GM20000 (cell line): ENCODE measurements around the gene CHCHD3.

ENCODE experiments used
- DNase-seq: peaks from one replicate; pipeline ENCODE4 v3.0.0; 2012; ENCODE audit warnings: low spot score
- TF ChIP-seq, protein P1 (sequence below): IDR thresholded peaks from 2 replicates; pipeline ENCODE4 v1.5.1; 2012; ENCODE audit warnings: mild to moderate bottlenecking, control low read depth; ENCODE audit errors: extremely low read depth, missing control alignments

CHCHD3 gene

DNA sequence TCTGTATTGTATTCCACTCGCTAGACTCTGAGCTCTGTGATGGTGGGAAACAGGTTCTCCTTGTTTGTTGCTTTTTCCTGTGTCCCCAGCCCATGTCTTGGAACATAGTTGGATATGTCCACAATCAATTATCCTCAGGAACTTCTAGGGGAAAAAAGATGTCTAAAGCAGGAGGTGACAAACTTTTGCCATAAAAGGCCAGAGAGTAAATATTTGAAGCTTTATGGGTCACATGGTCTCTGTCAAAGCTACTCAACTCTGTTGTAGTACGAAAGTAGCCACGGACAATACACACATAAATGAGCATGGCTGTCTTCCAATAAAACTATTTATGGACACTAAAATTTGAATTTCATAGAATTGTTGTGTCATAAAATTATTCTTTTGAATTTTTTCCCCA lies 220.5 kb downstream of the CHCHD3 start:
- DNase-seq: no peak
- TF ChIP-seq, protein P1, sequence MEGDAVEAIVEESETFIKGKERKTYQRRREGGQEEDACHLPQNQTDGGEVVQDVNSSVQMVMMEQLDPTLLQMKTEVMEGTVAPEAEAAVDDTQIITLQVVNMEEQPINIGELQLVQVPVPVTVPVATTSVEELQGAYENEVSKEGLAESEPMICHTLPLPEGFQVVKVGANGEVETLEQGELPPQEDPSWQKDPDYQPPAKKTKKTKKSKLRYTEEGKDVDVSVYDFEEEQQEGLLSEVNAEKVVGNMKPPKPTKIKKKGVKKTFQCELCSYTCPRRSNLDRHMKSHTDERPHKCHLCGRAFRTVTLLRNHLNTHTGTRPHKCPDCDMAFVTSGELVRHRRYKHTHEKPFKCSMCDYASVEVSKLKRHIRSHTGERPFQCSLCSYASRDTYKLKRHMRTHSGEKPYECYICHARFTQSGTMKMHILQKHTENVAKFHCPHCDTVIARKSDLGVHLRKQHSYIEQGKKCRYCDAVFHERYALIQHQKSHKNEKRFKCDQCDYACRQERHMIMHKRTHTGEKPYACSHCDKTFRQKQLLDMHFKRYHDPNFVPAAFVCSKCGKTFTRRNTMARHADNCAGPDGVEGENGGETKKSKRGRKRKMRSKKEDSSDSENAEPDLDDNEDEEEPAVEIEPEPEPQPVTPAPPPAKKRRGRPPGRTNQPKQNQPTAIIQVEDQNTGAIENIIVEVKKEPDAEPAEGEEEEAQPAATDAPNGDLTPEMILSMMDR: no peak

DNA sequence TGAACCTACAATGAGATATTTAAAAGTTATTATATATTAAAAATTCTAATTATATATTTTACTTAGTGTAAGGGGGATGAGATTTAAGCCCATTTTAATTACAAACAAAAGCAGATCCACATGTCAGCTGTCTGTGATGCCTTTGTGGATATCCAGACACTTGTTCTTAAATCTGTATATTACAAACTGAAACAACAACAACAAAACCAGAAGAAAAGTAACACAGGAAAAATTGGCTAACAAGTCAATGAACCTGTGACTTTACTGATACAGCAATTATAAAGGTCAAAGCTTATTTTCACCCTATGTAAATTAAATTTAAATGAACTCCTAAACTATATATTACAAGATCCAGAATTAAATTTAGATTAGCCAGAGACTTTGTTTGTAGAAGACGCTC lies 222.7 kb downstream of the CHCHD3 start:
- TF ChIP-seq, protein P1: no peak
- DNase-seq: no peak

DNA sequence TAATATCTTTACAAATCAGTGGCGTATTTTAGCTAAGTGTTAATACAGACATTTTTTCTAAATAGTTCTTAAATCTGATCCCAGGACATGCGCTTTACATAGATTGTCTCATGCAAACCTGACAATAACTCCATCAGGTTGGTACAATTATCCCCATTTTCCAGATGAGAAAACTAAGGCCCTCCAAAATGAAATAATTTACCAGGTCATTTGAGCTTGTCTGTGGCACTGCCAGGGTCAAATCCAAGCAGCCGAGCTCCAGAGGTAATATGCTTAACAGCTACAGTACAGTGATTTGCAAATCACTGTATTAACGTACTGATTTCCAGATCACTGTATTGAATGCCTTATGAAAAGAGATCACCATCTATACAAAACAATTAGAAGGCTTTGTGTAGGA lies 223.1 kb downstream of the CHCHD3 start:
- TF ChIP-seq, protein P1: no peak
- DNase-seq: no peak

DNA sequence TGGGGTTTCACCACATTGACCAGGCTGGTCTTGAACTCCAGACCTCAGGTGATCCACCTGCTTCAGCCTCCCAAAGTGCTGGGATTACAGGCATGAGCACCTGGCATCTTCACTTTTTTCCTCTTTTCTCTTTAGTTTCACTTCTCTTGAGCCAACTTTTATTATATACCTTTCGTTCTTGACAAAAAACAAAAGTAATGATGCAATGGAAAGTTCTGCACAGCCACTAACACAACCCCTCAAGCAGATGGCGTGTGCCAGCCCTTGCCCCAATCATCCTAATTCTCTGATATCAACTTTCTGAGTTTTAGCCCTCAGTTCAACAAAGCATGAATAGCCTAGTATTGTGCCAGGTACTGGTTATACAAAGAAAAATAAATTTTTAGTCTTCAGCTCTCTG lies 223.6 kb downstream of the CHCHD3 start:
- TF ChIP-seq, protein P1: no peak
- no peak for DNase-seq

DNA sequence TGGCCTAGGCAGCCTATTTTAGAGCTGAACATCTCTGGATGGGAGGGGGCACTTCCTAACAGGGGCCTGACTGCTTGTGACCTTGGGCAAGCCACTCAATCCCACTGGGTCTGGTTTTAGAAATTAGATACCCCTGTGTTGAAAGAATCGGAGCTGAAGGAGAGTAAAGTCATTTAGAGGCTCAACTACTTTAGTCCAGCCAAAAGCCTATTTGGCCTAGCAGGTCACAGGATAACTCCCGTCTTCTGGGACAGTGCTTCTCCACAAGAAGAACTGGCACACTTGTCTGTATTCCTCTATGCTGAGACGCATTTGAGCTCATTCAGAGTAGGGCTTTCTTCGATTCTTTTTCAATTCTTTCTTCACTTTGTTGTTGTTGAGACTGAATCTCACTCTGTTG lies 224.2 kb downstream of the CHCHD3 start:
- TF ChIP-seq, protein P1: no peak
- DNase-seq: no peak

DNA sequence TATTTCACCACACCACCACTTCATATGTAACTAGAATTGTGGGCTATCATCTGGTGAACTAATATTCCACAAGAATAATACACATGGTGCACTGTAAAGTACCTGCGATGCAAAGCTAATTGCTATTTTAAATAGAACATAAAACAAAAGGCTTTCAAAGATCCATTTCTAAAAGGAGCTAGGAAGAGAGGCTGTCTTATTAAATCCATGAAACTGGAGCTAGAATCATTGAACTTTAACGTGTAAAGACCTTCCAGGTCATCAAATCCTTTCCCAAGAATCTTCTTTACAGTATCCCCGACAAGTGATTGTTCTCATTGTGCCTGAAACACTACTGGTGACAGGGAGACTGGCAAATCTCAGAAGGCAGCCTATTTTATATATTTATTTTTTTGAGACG lies 224.9 kb downstream of the CHCHD3 start:
- DNase-seq: no peak
- TF ChIP-seq, protein P1: no peak

DNA sequence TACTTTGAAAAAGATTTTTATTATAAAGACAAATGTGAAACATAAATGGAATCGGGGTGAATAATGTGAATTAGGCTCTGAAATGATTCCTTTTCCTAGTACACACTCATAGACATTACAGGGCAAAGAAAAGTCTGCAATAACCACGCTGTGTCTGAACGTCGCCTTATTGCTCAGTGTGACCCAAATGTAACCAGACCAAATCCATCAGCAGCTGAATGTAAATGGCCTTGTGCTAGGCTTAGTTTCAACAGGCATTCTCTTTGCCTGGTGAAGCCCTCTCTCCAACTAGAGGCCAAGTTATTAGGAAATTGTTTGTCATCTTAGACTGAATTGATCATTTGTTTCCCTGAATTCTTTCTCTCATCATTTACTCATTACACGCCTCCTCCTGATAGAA lies 225.5 kb downstream of the CHCHD3 start:
- no peak for DNase-seq
- TF ChIP-seq, protein P1: no peak
